ENCODE measurements around the gene ITGA1.

GRCh38 chr5:52807037-52807436 lies 19.3 kb downstream of the ITGA1 start:
- TF ChIP-seq CTCF (IDR thresholded peaks at IDR 0.05 in 4 of 5, conservative IDR thresholded peaks at IDR 0.05 in 1 of 5) (no peak), POLR2A (IDR thresholded peaks at IDR 0.05) (no peak)
